ENCODE results near the gene DMKN. TPM values are rescaled to one million over a fixed set of nuclear protein-coding genes. Genes with fewer than 3 reads are reported as not detected.

DMKN gene
- total and polyA plus RNA-seq, 4 donors: 79.0 to 278 (median 106) TPM

GRCh38 chr19:35459414-35460082 is 53.9 kb downstream of the DMKN start:
- Histone ChIP-seq H3K27me3 (ENCODE audit: control insufficient read depth in 3 of 3, insufficient read depth in 3 of 3, low read length in 2 of 3) (no peaks in the 10 kb centered on the region), H3K27ac (ENCODE audit: low read depth in 1 of 2, low read length in 1 of 2) (peak overlapping the region in 1 of 2 donors; percentile 52), H3K36me3 (ENCODE audit: control insufficient read depth in 4 of 4, insufficient read depth in 4 of 4, low read length in 4 of 4) (no peaks in the 10 kb centered on the region), H3K9ac (ENCODE audit: insufficient read depth in 1 of 2, low read length in 2 of 2) (no peak overlapping the region), H3K4me1 (ENCODE audit: control insufficient read depth in 5 of 5, insufficient read depth in 5 of 5, low read length in 5 of 5) (peaks cover 7 to 43% (median 23%) of the 10 kb centered on the region in 5 donors), H3K4me3 (no peak overlapping the region), H3K9me3 (ENCODE audit: control insufficient read depth in 4 of 4, insufficient read depth in 3 of 4, low read length in 3 of 4) (no peaks in the 10 kb centered on the region)
- WGBS, 2 donors: 34 to 43% methylated on average over 14 of the region's 14 CpGs
- ATAC-seq (ENCODE audit: insufficient read depth, low FRiP score) (no peak), DNase-seq (peak; percentile 85 to 97 (median 95))
- no peak for TF ChIP-seq CTCF (IDR thresholded peaks at IDR 0.05; ENCODE audit: control extremely low read depth, extremely low read depth)

GRCh38 chr19:35458731-35459391 is 54.6 kb downstream of the DMKN start:
- no peak overlapping the region for H3K9ac ChIP-seq (ENCODE audit: insufficient read depth in 1 of 2, low read length in 2 of 2)
- H3K4me3 ChIP-seq: no peak overlapping the region
- peaks cover 7 to 43% (median 23%) of the 10 kb centered on the region in 5 donors for H3K4me1 ChIP-seq (ENCODE audit: control insufficient read depth in 5 of 5, insufficient read depth in 5 of 5, low read length in 5 of 5)
- H3K27ac ChIP-seq (ENCODE audit: low read depth in 1 of 2, low read length in 1 of 2): peak overlapping the region in 1 of 2 donors; percentile 24
- DNase-seq: peak; percentile 86 to 97 (median 93)
- WGBS, 2 donors: 3 to 19% methylated on average over 10 of the region's 10 CpGs
- H3K36me3 ChIP-seq (ENCODE audit: control insufficient read depth in 4 of 4, insufficient read depth in 4 of 4, low read length in 4 of 4): no peaks in the 10 kb centered on the region
- H3K27me3 ChIP-seq (ENCODE audit: control insufficient read depth in 3 of 3, insufficient read depth in 3 of 3, low read length in 2 of 3): no peaks in the 10 kb centered on the region
- TF ChIP-seq CTCF (IDR thresholded peaks at IDR 0.05; ENCODE audit: control extremely low read depth, extremely low read depth): no peak
- H3K9me3 ChIP-seq (ENCODE audit: control insufficient read depth in 4 of 4, insufficient read depth in 3 of 4, low read length in 3 of 4): no peaks in the 10 kb centered on the region
- no peak for ATAC-seq (ENCODE audit: insufficient read depth, low FRiP score)

- TF ChIP-seq CTCF (IDR thresholded peaks at IDR 0.05; ENCODE audit: control extremely low read depth, extremely low read depth): no peak
- DNase-seq: no peak
- Histone ChIP-seq H3K9me3 (ENCODE audit: control insufficient read depth in 4 of 4, insufficient read depth in 3 of 4, low read length in 3 of 4) (no peaks in the 10 kb centered on the region), H3K27ac (ENCODE audit: low read depth in 1 of 2, low read length in 1 of 2) (no peak overlapping the region), H3K4me3 (no peak overlapping the region), H3K36me3 (ENCODE audit: control insufficient read depth in 4 of 4, insufficient read depth in 4 of 4, low read length in 4 of 4) (no peaks in the 10 kb centered on the region), H3K27me3 (ENCODE audit: control insufficient read depth in 3 of 3, insufficient read depth in 3 of 3, low read length in 2 of 3) (no peaks in the 10 kb centered on the region), H3K9ac (ENCODE audit: insufficient read depth in 1 of 2, low read length in 2 of 2) (no peak overlapping the region), H3K4me1 (ENCODE audit: control insufficient read depth in 5 of 5, insufficient read depth in 5 of 5, low read length in 5 of 5) (peaks cover 7 to 43% (median 23%) of the 10 kb centered on the region in 5 donors)
- ATAC-seq (ENCODE audit: insufficient read depth, low FRiP score): no peak
- WGBS, 2 donors: 69 to 78% methylated on average over 1 of the region's 1 CpG
Observed at GRCh38 chr19:35458192-35458591, 55.3 kb downstream of the DMKN start.

All from lung (tissue), 12 donors.